GM18867 (cell line): ENCODE data around the gene CATSPER3.

Experiments
- ATAC-seq: cut with Tn5 transposase; IDR thresholded peaks from one replicate; pipeline ENCODE4 v1.9.1; 2021; ENCODE audit warnings: mild to moderate bottlenecking, moderate library complexity; ENCODE audit not compliant: unreplicated experiment

The CATSPER3 gene

DNA sequence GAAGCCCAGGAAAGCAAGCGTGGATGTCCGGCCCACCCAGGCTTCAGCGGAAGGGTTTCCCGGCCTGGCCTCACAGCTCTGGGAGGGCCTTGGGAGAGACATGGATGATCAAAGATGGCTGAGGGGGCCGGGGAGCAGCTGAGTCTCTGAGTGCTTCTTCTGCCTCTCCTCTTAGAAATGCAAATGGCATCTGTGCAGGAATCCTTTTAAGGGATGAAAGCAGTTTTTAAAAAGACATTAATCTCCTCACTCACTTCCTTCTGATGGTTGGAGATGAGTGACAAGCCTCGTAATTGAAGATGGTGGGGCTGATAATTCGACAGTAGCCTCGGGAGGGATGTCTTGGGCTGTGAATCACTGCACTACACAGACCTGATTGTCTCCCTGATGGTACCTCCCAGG lies 90.6 kb downstream of the CATSPER3 start:
- ATAC-seq: no peak

GRCh38 chr5:135059000-135059923 lies 91.6 kb downstream of the CATSPER3 start:
- ATAC-seq: no peak

DNA sequence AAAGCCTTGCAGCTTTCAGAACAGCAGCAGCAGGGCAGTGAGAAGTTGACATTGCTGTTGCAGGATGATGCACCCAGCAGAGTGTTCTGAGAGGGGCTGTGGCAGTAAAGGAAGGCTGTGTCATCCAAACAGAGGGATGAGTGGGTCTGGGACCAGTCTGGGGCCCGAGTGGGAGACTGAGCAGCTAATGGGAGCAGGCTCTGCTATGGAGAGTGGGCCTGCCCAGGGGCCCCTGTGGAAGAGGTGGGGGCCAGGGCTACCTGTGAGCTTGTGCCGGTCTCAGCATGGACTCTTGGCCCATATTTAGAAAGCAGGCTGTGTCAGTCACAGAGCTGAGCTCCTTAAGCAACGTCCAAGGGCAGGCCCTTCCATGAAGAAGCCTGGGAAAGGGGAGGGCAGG lies 92.3 kb downstream of the CATSPER3 start:
- ATAC-seq: no peak

DNA sequence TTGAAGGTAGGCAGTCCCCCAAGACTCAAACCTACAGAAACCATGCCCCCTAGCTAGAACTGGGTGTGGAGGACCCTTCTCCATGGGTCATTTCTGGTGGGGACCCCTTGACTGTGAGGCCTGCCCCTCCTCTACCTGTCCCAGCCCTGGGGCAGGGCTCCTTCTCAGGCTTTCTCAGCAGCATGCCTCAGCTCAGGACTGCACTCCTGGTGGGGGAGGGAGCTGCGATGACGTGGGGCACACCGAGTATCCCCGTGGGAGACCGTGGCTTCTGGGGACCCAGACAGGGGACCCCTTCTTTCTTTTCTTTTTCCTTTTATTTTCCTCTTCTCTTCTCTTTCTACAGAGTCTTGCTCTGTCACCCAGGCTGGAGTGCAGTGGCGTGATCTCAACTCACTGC lies 93.3 kb downstream of the CATSPER3 start:
- no peak for ATAC-seq
